ENCODE measurements around the gene EHMT1. TPM values are rescaled to one million over a fixed set of nuclear protein-coding genes. Genes with fewer than 3 reads are reported as not detected.
A peak's percentile ranks its signal among the peaks of the same experiment; 100 is the strongest.

EHMT1 gene
- total RNA-seq, 1 experiment from 2014 or later = 112 TPM

DNA sequence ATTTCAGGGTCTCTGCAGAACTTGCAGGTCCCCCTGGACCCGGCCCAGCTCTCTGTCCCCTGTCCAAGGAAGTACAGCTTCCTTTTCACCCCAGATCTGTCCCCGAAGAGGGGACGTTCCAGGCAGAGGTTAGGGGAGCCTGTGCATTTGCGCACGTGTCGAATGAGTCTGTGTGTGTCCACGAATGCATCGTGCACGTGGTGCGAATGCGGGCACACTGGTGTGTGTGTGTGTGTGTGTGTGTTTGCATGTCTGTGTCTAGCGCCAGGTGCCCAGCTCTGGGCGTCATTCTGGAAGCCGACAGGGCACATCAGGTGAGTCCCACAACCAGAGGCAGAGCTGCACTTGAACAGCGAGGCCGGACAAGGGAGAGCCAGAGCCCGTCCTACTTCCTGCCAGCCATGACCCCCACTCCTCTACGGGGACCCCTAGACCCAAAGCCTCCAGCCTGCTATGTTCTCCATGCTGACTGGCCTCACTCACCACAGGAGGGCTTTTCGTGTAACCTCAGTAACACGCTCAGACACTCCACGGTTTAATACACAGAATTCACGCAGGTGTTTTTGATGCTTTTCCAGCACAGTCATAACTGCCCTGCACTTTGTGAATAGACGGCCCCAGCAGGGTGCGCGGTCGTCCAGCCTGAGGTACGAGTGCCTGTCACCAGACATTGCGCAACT, 217.5 kb downstream of the EHMT1 start:
- H3K9ac ChIP-seq (ENCODE audit: extremely low read depth, insufficient read length, low read length) = no peak overlapping the region
- H2BK20ac ChIP-seq (ENCODE audit: low read depth, low read length, poor library complexity, severe bottlenecking) = no peak overlapping the region
- no CpG with 5 or more reads among the region's 28 CpGs for WGBS (ENCODE audit: extremely low coverage, insufficient read length, low lambda C conversion rate)
- H3K9me3 ChIP-seq (ENCODE audit: control insufficient read depth, low read depth, low read length) = no peaks in the 10 kb centered on the region
- no peak overlapping the region for H4K5ac ChIP-seq (ENCODE audit: insufficient read length, low read depth, low read length)
- no peaks in the 10 kb centered on the region for H4K20me1 ChIP-seq (ENCODE audit: control insufficient read depth, insufficient read depth, insufficient read length)
- no peaks in the 10 kb centered on the region for H3K23me2 ChIP-seq (ENCODE audit: insufficient read length, low read depth, low read length, poor library complexity, severe bottlenecking)
- H3K27me3 Mint-ChIP-seq (ENCODE audit: low read depth) = no peaks in the 10 kb centered on the region
- H2BK12ac ChIP-seq (ENCODE audit: insufficient read length, low read depth, low read length) = no peak overlapping the region
- peak overlapping the region in 1 of 3 experiments; percentile 40; a peak in 1 of 7 replicates for H3K27ac Mint-ChIP-seq
- no peak overlapping the region for H3K14ac ChIP-seq (ENCODE audit: insufficient read depth, low read length)
- H2BK5ac ChIP-seq (ENCODE audit: insufficient read length, low read length) = no peak overlapping the region
- peaks cover 2 to 5% of the 10 kb centered on the region in 2 experiments; a peak in 2 of 5 replicates for H3K9me3 Mint-ChIP-seq
- H3K18ac ChIP-seq (ENCODE audit: insufficient read length, low read depth, low read length) = no peak overlapping the region
- H3K79me2 ChIP-seq (ENCODE audit: insufficient read depth, low read length) = no peaks in the 10 kb centered on the region
- no peak overlapping the region for H3K23ac ChIP-seq (ENCODE audit: insufficient read length, low read depth, low read length)
- no peak for DNase-seq
- no peak overlapping the region for H2AK5ac ChIP-seq (ENCODE audit: insufficient read length, low read length)
- H3K79me1 ChIP-seq (ENCODE audit: insufficient read depth, low read depth, low read length, poor library complexity, severe bottlenecking) = no peaks in the 10 kb centered on the region
- no peaks in the 10 kb centered on the region for H3K4me1 ChIP-seq (ENCODE audit: insufficient read depth, low read length)
- no peak overlapping the region for H4K8ac ChIP-seq (replicated peaks; ENCODE audit: insufficient read length, low read depth, low read length)
- H3K56ac ChIP-seq (ENCODE audit: insufficient read length, low read depth, low read length) = no peak overlapping the region
- H3K27ac ChIP-seq (ENCODE audit: insufficient read length, low read depth, low read length) = no peak overlapping the region
- H2BK120ac ChIP-seq (ENCODE audit: low read depth, low read length, poor library complexity, severe bottlenecking) = no peak overlapping the region
- H3K4ac ChIP-seq (ENCODE audit: low read depth, low read length) = no peak overlapping the region
- H3K27me3 ChIP-seq (ENCODE audit: insufficient read depth, low read length) = no peaks in the 10 kb centered on the region
- TF ChIP-seq, protein P1, sequence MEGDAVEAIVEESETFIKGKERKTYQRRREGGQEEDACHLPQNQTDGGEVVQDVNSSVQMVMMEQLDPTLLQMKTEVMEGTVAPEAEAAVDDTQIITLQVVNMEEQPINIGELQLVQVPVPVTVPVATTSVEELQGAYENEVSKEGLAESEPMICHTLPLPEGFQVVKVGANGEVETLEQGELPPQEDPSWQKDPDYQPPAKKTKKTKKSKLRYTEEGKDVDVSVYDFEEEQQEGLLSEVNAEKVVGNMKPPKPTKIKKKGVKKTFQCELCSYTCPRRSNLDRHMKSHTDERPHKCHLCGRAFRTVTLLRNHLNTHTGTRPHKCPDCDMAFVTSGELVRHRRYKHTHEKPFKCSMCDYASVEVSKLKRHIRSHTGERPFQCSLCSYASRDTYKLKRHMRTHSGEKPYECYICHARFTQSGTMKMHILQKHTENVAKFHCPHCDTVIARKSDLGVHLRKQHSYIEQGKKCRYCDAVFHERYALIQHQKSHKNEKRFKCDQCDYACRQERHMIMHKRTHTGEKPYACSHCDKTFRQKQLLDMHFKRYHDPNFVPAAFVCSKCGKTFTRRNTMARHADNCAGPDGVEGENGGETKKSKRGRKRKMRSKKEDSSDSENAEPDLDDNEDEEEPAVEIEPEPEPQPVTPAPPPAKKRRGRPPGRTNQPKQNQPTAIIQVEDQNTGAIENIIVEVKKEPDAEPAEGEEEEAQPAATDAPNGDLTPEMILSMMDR (conservative IDR thresholded peaks at IDR 0.05) = no peak
- no peak overlapping the region for H4K91ac ChIP-seq (ENCODE audit: insufficient read length, low read depth, low read length)
- no peaks in the 10 kb centered on the region; a peak in 1 of 4 replicates for H3K4me1 Mint-ChIP-seq
- H3K4me3 Mint-ChIP-seq = no peak overlapping the region
- H2BK15ac ChIP-seq (ENCODE audit: low read depth, low read length) = no peak overlapping the region
- no peak overlapping the region for H2AFZ ChIP-seq (ENCODE audit: low read length)
- H3K4me2 ChIP-seq (ENCODE audit: insufficient read depth, insufficient read length, low read length) = no peak overlapping the region
- H3T11ph ChIP-seq (ENCODE audit: low read length) = no peak overlapping the region
- peaks cover 13 to 37% (median 35%) of the 10 kb centered on the region in 3 experiments; a peak in 6 of 7 replicates for H3K36me3 Mint-ChIP-seq (ENCODE audit: insufficient read depth in 1 of 3, low read depth in 3 of 3)

All from H9 (cell line).